Measurements from ENCODE around the gene STX2. TPM values are rescaled to one million over a fixed set of nuclear protein-coding genes. Genes with fewer than 3 reads are reported as not detected.

Gene STX2
- total RNA-seq, 4 donors from 2014 or later: 2.9 to 14.7 (median 4.7) TPM

DNA sequence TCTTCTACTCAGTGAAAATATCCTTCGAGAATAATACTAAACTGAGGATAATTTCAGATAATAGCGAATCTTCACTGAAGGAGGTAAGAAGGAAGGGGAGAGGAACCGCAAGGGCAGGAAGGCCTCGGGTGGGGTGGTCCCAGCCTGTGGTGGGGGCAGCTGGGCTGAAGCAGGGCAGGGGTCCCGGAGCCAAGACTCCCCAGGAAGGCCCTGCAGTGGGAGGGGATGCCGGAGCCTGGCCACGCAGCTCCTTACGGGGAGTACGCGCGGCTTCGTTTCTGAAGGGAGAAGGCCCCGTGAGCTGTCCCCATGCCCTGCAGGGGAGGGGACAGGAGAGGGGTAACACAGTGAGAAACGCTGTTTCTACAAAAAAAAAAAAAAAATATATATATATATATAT lies 21.2 kb downstream of the STX2 start:
- no peak overlapping the region for H3K4me3 ChIP-seq (ENCODE audit: low read depth, poor library complexity, severe bottlenecking)
- intact Hi-C loops (cut with DNase I; ENCODE audit: low total_unique reads): loop anchor here (10.0 kb wide), 1 partner anchor 53 kb away; no protein-coding TSS in a partner anchor
- no peak for DNase-seq (ENCODE audit: low spot score in 2 of 2)
- WGBS, 2 donors: 87 to 92% methylated on average over 14 of the region's 14 CpGs
- TF ChIP-seq POLR2A (IDR thresholded peaks at IDR 0.05): no peak
- TF ChIP-seq, protein P1, sequence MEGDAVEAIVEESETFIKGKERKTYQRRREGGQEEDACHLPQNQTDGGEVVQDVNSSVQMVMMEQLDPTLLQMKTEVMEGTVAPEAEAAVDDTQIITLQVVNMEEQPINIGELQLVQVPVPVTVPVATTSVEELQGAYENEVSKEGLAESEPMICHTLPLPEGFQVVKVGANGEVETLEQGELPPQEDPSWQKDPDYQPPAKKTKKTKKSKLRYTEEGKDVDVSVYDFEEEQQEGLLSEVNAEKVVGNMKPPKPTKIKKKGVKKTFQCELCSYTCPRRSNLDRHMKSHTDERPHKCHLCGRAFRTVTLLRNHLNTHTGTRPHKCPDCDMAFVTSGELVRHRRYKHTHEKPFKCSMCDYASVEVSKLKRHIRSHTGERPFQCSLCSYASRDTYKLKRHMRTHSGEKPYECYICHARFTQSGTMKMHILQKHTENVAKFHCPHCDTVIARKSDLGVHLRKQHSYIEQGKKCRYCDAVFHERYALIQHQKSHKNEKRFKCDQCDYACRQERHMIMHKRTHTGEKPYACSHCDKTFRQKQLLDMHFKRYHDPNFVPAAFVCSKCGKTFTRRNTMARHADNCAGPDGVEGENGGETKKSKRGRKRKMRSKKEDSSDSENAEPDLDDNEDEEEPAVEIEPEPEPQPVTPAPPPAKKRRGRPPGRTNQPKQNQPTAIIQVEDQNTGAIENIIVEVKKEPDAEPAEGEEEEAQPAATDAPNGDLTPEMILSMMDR (IDR thresholded peaks at IDR 0.05): no peak

DNA sequence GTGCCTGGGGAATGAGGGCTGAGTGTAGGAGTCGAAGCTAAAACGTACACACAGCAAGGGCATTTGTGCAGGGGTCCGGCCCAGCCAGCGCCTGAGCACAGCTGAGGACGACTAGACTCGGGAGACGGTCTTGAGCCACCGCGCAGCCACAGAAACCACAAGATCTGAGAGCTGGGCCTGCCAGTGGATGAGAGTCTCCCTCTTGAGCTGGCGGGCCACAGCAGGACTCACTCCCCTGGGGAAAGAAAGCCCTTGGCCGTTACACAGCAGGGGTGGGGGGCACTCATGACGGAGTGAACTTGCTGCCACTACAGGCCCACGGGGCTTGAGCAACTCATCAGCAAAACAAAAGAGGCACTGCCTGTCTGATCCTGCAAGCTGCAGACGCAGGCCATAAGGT lies 23.0 kb downstream of the STX2 start:
- intact Hi-C loops (cut with DNase I; ENCODE audit: low total_unique reads): loop anchor here (10.0 kb wide), 1 partner anchor 51 kb away; no protein-coding TSS in a partner anchor
- H3K4me3 ChIP-seq (ENCODE audit: low read depth, poor library complexity, severe bottlenecking): no peak overlapping the region
- no peak for TF ChIP-seq POLR2A (IDR thresholded peaks at IDR 0.05)
- TF ChIP-seq, protein P1 (IDR thresholded peaks at IDR 0.05): no peak
- 83% methylated on average over 8 to 14 of the region's 14 CpGs for WGBS, 2 donors
- no peak for DNase-seq (ENCODE audit: low spot score in 2 of 2)

DNA sequence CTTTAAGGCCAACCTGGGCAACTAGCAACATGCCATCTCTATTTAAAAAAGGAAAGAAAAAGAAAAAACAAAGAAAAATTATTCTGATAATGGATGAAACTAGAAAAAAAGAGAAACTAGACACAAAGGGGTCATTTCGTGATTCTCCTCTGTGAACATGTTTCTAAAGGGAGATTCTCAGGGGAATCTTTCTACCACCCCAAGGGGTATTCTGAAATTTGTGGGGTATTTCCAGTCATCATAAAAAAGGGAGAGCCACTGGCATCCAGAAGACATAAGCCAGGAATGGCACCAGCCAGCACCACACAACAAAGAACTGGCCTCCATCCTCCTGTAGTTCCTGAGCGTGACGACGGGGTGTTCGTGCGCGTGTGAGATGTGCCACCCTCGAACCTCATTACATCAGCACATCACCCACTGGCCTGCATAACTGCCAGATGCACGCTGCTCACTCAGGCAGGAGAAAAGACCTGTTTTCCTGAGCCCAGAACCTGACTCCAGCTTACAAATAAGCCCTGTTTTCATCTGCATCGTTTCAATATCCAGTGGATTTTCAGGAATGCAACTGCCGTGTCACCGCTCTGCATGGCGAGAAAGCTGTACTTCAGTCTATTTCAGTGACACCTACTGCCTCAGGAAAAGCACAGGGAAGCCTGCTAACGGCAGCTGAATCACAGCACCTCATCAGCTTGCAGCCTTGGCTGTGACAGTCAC lies 23.9 kb downstream of the STX2 start:
- TF ChIP-seq POLR2A (IDR thresholded peaks at IDR 0.05): no peak
- TF ChIP-seq, protein P1 (IDR thresholded peaks at IDR 0.05): no peak
- intact Hi-C loops (cut with DNase I; ENCODE audit: low total_unique reads): loop anchor here (10.0 kb wide), 1 partner anchor 50 kb away; no protein-coding TSS in a partner anchor
- no peak for DNase-seq (ENCODE audit: low spot score in 2 of 2)
- no peak overlapping the region for H3K4me3 ChIP-seq (ENCODE audit: low read depth, poor library complexity, severe bottlenecking)
- WGBS, 2 donors: 90 to 92% methylated on average over 14 of the region's 14 CpGs

DNA sequence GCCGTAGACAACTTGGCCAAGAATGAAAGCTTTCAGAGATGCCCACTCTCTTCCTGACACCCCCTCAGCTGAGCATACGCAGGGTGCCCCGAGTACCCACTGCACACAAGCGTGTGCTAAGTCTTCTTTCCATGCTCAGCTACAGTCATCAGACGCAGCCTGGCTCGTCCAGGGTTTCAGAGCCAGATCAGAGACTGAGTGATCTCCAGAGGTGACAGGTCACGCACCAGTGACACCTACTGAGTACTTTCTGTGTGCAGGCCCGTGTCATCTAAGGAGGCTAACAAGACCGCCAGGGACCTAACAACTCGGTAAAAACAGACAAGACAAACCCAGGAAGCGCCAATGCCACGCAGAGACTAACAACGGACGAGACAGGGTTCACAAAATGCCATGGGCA lies 25.1 kb downstream of the STX2 start:
- no peak for DNase-seq (ENCODE audit: low spot score in 2 of 2)
- intact Hi-C loops (cut with DNase I; ENCODE audit: low total_unique reads): loop anchor here (10.0 kb wide), 1 partner anchor 49 kb away; no protein-coding TSS in a partner anchor
- no peak overlapping the region for H3K4me3 ChIP-seq (ENCODE audit: low read depth, poor library complexity, severe bottlenecking)
- no peak for TF ChIP-seq POLR2A (IDR thresholded peaks at IDR 0.05)
- TF ChIP-seq, protein P1 (IDR thresholded peaks at IDR 0.05): no peak
- WGBS, 2 donors: 94 to 97% methylated on average over 14 of the region's 14 CpGs

DNA sequence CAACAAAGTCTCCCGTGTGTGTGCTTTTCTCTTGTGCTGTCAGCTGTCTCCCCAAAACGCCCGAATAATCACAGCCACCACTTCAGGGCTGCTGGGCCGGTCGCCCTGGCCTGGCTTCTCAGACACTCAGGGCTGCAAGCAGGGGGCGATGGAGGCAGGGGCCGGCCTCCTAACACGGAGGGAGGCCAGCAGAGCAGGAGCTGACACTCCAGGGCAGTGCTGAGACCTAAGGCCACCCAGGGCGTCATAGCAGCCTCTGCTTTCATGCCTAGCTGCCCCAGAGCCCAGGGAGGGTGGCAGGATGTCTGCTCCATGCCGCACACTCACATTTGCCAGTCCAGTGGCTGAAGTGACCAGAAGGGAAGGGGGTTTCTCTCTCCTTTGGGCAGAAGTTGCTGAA lies 25.6 kb downstream of the STX2 start:
- 88 to 94% methylated on average over 10 of the region's 10 CpGs for WGBS, 2 donors
- intact Hi-C loops (cut with DNase I; ENCODE audit: low total_unique reads): loop anchor here (10.0 kb wide), 1 partner anchor 49 kb away; no protein-coding TSS in a partner anchor
- H3K4me3 ChIP-seq (ENCODE audit: low read depth, poor library complexity, severe bottlenecking): no peak overlapping the region
- no peak for DNase-seq (ENCODE audit: low spot score in 2 of 2)
- TF ChIP-seq, protein P1 (IDR thresholded peaks at IDR 0.05): no peak
- no peak for TF ChIP-seq POLR2A (IDR thresholded peaks at IDR 0.05)

All from lower leg skin (tissue), 4 donors.